Endothelial cell of umbilical vein (primary cell): ENCODE data around the gene PCSK6. TPM values are rescaled to one million over a fixed set of nuclear protein-coding genes. Genes with fewer than 3 reads are reported as not detected.

ENCODE experiments used
- BruUV-seq: library from RNA; stranded (reverse); fragments of 400-500 nt; replicated peaks from 2 replicates; lab custom pipeline; 2021; lab: Mats Ljungman, UMichigan
- CTCF ChIA-PET: fragments of 300-600, 350-600 bp; sonication (Branson Sonifier 250); formaldehyde crosslinking; loops from one replicate; lab custom pipeline; 2021; ENCODE audit warnings: antibody characterized with exemption, inconsistent platforms; lab: Charles Lee
- POLR2A ChIA-PET: fragments of 300-600, 350-600 bp; sonication (Branson Sonifier 250); formaldehyde crosslinking; loops from one replicate; lab custom pipeline; 2021; ENCODE audit warnings: antibody characterized with exemption, inconsistent platforms; lab: Charles Lee
- DNase-seq: peaks from one replicate; pipeline ENCODE4 v3.0.0-alpha.2; 2011; ENCODE audit warnings: low read depth, low spot score
- FAIRE-seq: peaks from 2 replicates; lab custom pipeline; 2011; peaks lifted over from hg19 to GRCh38; lab: Jason Lieb, UNC
- H2AFZ ChIP-seq: 2 replicates; pipeline ENCODE4 v1.6.0; 2012; ENCODE audit warnings: low read depth, low read length, control low read depth, inconsistent platforms
- H3K27ac ChIP-seq: 2 replicates; pipeline ENCODE4 v1.5.1; 2011; ENCODE audit warnings: low read depth, mild to moderate bottlenecking, control low read depth, low read length, moderate library complexity; ENCODE audit not compliant: insufficient read depth
- H3K27me3 ChIP-seq, 2 experiments: 2 replicates each; pipeline versions ENCODE4 v1.6.0 to v1.6.1; 2011; ENCODE audit warnings: low read length in 2 of 2, mixed read lengths in 1 of 2; ENCODE audit not compliant: control insufficient read depth in 2 of 2, insufficient read depth in 2 of 2
- H3K36me3 ChIP-seq, 2 experiments: 2 replicates in 1 of 2; 3 replicates in 1 of 2; pipeline ENCODE4 v1.5.1; 2011; ENCODE audit warnings: low read length in 2 of 2, mild to moderate bottlenecking in 1 of 2, moderate library complexity in 1 of 2; ENCODE audit not compliant: control insufficient read depth in 2 of 2, insufficient read depth in 2 of 2; ENCODE audit errors: extremely low read depth in 1 of 2
- H3K4me1 ChIP-seq: 3 replicates; pipeline ENCODE4 v1.5.1; 2011; ENCODE audit warnings: mild to moderate bottlenecking, low read length; ENCODE audit not compliant: control insufficient read depth, insufficient read depth; ENCODE audit errors: extremely low read depth
- H3K4me2 ChIP-seq: 2 replicates; pipeline ENCODE4 v1.6.1; 2011; ENCODE audit warnings: low read length, control low read depth, mixed read lengths; ENCODE audit not compliant: insufficient read depth
- H3K4me3 ChIP-seq, 3 experiments: fragments of 200-600 bp in 1 of 3; sonication (generic), shearing (Covaris generic) in 1 of 3; replicated peaks in 1 of 3; 2 replicates each; pipeline ENCODE4 v1.5.1; 2011 to 2016; ENCODE audit warnings: control low read depth in 3 of 3, low read length in 3 of 3, mild to moderate bottlenecking in 2 of 3, inconsistent platforms in 1 of 3, low read depth in 1 of 3, moderate library complexity in 1 of 3; ENCODE audit not compliant: insufficient read depth in 1 of 3
- H3K79me2 ChIP-seq: 2 replicates; pipeline ENCODE4 v1.6.0; 2012; ENCODE audit warnings: low read length, inconsistent platforms; ENCODE audit not compliant: control insufficient read depth, insufficient read depth
- H3K9ac ChIP-seq: replicated peaks from 2 replicates; pipeline ENCODE3; 2011; ENCODE audit warnings: low read length, control low read depth; ENCODE audit not compliant: insufficient read depth; ENCODE audit errors: extremely low read depth
- H3K9me1 ChIP-seq: replicated peaks from 3 replicates; pipeline ENCODE4 v1.6.0; 2011; ENCODE audit warnings: mild to moderate bottlenecking, low read length; ENCODE audit not compliant: control insufficient read depth, insufficient read depth; ENCODE audit errors: extremely low read depth
- H3K9me3 ChIP-seq: replicated peaks from 2 replicates; pipeline ENCODE4 v1.5.1; 2012; ENCODE audit warnings: low read length, inconsistent platforms; ENCODE audit not compliant: control insufficient read depth, insufficient read depth
- H4K20me1 ChIP-seq: replicated peaks from 2 replicates; pipeline ENCODE3; 2011; ENCODE audit warnings: mild to moderate bottlenecking, low read length; ENCODE audit not compliant: control insufficient read depth, insufficient read depth; ENCODE audit errors: extremely low read depth
- EZH2 ChIP-seq: IDR thresholded peaks from 2 replicates; pipeline ENCODE4 v1.6.1; 2012; ENCODE audit warnings: borderline replicate concordance, low read depth, mild to moderate bottlenecking, moderate library complexity, low read length, inconsistent platforms; ENCODE audit not compliant: severe bottlenecking
- FOS ChIP-seq: IDR thresholded peaks from 2 replicates; pipeline ENCODE4 v1.6.1; 2011; ENCODE audit warnings: mild to moderate bottlenecking, low read length, moderate library complexity, borderline replicate concordance; ENCODE audit not compliant: insufficient read depth
- GATA2 ChIP-seq: IDR thresholded peaks from 2 replicates; pipeline ENCODE4 v1.7.0; 2011; ENCODE audit warnings: low read depth, mild to moderate bottlenecking, moderate library complexity, mixed read lengths, low read length; ENCODE audit not compliant: insufficient read length, insufficient read depth
- JUN ChIP-seq: IDR thresholded peaks from 2 replicates; pipeline ENCODE4 v1.6.1; 2011; ENCODE audit warnings: borderline replicate concordance, low read depth; ENCODE audit not compliant: insufficient read length, insufficient read depth
- MAX ChIP-seq: IDR thresholded peaks from 2 replicates; pipeline ENCODE4 v1.6.1; 2011; ENCODE audit not compliant: insufficient read depth, insufficient read length
- MYC ChIP-seq: IDR thresholded peaks from one replicate; pipeline ENCODE4 v1.6.1; 2011; ENCODE audit warnings: mild to moderate bottlenecking, low read depth, low read length
- POLR2A ChIP-seq: IDR thresholded peaks from 2 replicates; pipeline ENCODE4 v1.6.1; 2012; ENCODE audit warnings: low read depth, mild to moderate bottlenecking, control low read depth, low read length
- POLR2AphosphoS5 ChIP-seq: IDR thresholded peaks from 2 replicates; pipeline ENCODE4 v1.6.1; 2012; ENCODE audit warnings: low read depth, mild to moderate bottlenecking, control low read depth, low read length, moderate library complexity; ENCODE audit not compliant: insufficient read depth
- dilution Hi-C: fragments of 300-500 bp; cut with MboI; formaldehyde crosslinking; loops from one replicate; pipeline ENCODE4 v1.15.0; 2019; ENCODE audit warnings: low sequenced_read_pairs; ENCODE audit not compliant: extremely low pct_ligation_motif_present
- intact Hi-C: fragments of 100-400 bp; cut with micrococcal nuclease; formaldehyde crosslinking; loops from one replicate; pipeline ENCODE4 v1.10.0; 2022
- polyA plus RNA-seq, 4 experiments: library from polyadenylated mRNA; depleted of rRNA in 3 of 4; stranded (reverse) in 3 of 4; unstranded in 1 of 4; fragments of >200 nt; gene quantifications; 2 replicates each; pipeline versions ENCODE4 v1.2.1 to v1.2.3, GENCODE V29; 2011 to 2012; ENCODE audit warnings: missing spikeins in 1 of 4
- total RNA-seq: library from RNA; stranded (reverse); gene quantifications from 2 replicates; pipeline ENCODE4 v1.2.3, GENCODE V29; 2021
- TF ChIP-seq, protein P1 (sequence below), 2 donors: IDR thresholded peaks; 1 replicate in 1 of 2; 2 replicates in 1 of 2; pipeline ENCODE4 v1.5.1; 2011; ENCODE audit warnings: low read length in 2 of 2, mild to moderate bottlenecking in 2 of 2, moderate library complexity in 2 of 2, control low read depth in 1 of 2, inconsistent platforms in 1 of 2, low read depth in 1 of 2; ENCODE audit not compliant: insufficient read depth in 1 of 2; ENCODE audit errors: extremely low read depth in 1 of 2

PCSK6 gene
- total and polyA plus RNA-seq, 2 donors (not counting 3 experiments of a cell fraction or from before 2014, with no cell fraction given): 0.18 to 0.69 TPM

DNA sequence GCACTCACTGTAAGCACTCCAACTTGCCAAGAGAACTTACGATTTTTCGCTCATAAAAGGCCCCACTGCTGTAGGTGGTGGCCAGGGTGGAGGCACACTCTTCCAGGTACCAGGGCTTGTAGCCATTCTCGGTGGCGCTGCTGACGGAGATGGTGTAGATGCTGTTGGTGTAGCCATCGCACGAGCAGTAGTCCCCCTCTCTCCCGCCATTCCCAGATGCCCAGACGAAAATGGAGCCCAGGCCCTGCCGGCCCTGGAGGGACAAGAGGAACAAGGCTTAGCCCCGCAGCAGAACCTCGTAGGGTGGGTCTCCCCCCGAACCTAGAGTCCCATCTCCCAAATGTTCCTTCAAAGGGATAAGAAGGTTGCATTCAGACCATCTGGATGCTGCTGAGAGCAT, 96.3 kb downstream of the PCSK6 start:
- ChIA-PET POLR2A (no interaction called here), CTCF (no interaction called here)
- Histone ChIP-seq H2AFZ (no peak overlapping the region), H3K4me2 (no peak overlapping the region), H4K20me1 (no peaks in the 10 kb centered on the region), H3K36me3 (no peaks in the 10 kb centered on the region), H3K4me1 (no peaks in the 10 kb centered on the region), H3K9me1 (no peaks in the 10 kb centered on the region), H3K4me3 (no peak overlapping the region), H3K9ac (no peak overlapping the region), H3K27ac (no peak overlapping the region), H3K9me3 (no peaks in the 10 kb centered on the region), H3K79me2 (no peaks in the 10 kb centered on the region), H3K27me3 (no peaks in the 10 kb centered on the region)
- intact Hi-C loops: no loop called here
- DNase-seq: no peak
- BruUV-seq: no TSS peak
- FAIRE-seq: no peak
- TF ChIP-seq MYC (no peak), JUN (no peak), GATA2 (no peak), POLR2AphosphoS5 (no peak), FOS (no peak), POLR2A (no peak), EZH2 (no peak), MAX (no peak)
- TF ChIP-seq, protein P1, sequence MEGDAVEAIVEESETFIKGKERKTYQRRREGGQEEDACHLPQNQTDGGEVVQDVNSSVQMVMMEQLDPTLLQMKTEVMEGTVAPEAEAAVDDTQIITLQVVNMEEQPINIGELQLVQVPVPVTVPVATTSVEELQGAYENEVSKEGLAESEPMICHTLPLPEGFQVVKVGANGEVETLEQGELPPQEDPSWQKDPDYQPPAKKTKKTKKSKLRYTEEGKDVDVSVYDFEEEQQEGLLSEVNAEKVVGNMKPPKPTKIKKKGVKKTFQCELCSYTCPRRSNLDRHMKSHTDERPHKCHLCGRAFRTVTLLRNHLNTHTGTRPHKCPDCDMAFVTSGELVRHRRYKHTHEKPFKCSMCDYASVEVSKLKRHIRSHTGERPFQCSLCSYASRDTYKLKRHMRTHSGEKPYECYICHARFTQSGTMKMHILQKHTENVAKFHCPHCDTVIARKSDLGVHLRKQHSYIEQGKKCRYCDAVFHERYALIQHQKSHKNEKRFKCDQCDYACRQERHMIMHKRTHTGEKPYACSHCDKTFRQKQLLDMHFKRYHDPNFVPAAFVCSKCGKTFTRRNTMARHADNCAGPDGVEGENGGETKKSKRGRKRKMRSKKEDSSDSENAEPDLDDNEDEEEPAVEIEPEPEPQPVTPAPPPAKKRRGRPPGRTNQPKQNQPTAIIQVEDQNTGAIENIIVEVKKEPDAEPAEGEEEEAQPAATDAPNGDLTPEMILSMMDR (IDR thresholded peaks at IDR 0.05; ENCODE audit: extremely low read depth in 1 of 2, insufficient read depth in 1 of 2, low read depth in 1 of 2, low read length in 2 of 2): no peak
- dilution Hi-C loops: no loop called here
